Measurements from ENCODE around the gene IL36A.

DNA sequence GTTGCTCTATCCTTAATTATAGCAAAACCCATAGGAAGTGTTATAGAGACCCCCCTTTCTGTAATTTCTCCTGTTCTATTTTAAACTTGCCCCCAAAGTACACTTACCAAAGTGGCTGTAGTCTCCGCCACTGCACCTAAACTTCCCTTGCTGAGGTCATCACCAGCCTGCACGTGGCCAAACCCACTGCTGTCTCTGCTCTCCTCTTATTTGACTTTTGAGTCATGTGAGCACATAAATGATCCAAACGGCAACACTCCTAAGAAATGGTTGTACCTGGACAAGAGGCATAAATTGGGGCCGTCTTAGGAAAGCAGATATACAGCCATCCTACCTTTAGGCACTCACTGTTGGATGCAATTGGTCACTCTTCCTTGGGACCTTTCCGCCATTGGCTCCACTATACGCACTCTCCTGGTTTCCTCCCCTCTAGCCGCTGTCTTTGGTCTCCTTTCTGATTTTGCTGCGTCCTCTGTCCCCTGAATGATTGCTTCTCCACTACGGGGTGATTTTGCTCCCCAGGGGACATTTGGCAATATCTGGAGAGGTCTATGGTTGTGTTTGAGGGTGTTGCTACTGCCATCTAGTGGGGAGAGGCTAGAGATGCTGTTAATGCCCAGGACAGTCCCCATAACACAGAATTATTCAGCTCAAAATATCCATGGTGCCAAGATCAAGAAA, 46.7 kb upstream of the IL36A start:
- TF ChIP-seq EZH2 (IDR thresholded peaks at IDR 0.05; ENCODE audit: borderline replicate concordance), result no peak
- TF ChIP-seq, protein P1, sequence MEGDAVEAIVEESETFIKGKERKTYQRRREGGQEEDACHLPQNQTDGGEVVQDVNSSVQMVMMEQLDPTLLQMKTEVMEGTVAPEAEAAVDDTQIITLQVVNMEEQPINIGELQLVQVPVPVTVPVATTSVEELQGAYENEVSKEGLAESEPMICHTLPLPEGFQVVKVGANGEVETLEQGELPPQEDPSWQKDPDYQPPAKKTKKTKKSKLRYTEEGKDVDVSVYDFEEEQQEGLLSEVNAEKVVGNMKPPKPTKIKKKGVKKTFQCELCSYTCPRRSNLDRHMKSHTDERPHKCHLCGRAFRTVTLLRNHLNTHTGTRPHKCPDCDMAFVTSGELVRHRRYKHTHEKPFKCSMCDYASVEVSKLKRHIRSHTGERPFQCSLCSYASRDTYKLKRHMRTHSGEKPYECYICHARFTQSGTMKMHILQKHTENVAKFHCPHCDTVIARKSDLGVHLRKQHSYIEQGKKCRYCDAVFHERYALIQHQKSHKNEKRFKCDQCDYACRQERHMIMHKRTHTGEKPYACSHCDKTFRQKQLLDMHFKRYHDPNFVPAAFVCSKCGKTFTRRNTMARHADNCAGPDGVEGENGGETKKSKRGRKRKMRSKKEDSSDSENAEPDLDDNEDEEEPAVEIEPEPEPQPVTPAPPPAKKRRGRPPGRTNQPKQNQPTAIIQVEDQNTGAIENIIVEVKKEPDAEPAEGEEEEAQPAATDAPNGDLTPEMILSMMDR (IDR thresholded peaks at IDR 0.05; ENCODE audit: poor library complexity), result peak; percentile 72

All from hepatocyte (in vitro differentiated cells).